RKO (cell line): Measurements from ENCODE around the gene LPP.

Experiments used
- DNase-seq: peaks from one replicate; pipeline ENCODE4 v3.0.0-alpha.2; 2016; ENCODE audit warnings: low spot score

The LPP gene

GRCh38 chr3:188198001-188198400 is 44.0 kb downstream of the LPP start:
- DNase-seq = no peak

- DNase-seq = peak; percentile 26
Measured at GRCh38 chr3:188198760-188199327, 44.9 kb downstream of the LPP start.

- DNase-seq = no peak
Measured at GRCh38 chr3:188199386-188199785, 45.4 kb downstream of the LPP start.

GRCh38 chr3:188200481-188200880 is 46.5 kb downstream of the LPP start:
- DNase-seq = no peak

GRCh38 chr3:188202358-188203138 is 48.6 kb downstream of the LPP start:
- DNase-seq = no peak

GRCh38 chr3:188204526-188204925 is 50.6 kb downstream of the LPP start:
- no peak for DNase-seq

GRCh38 chr3:188205992-188206416 is 52.0 kb downstream of the LPP start:
- peak; percentile 23 for DNase-seq

GRCh38 chr3:188206787-188207186 is 52.8 kb downstream of the LPP start:
- DNase-seq = no peak

- DNase-seq = no peak
Measured at GRCh38 chr3:188207941-188208515, 54.1 kb downstream of the LPP start.

- DNase-seq = no peak
Measured at GRCh38 chr3:188208516-188208981, 54.6 kb downstream of the LPP start.

- DNase-seq = no peak
Measured at GRCh38 chr3:188209034-188209433, 55.1 kb downstream of the LPP start.

GRCh38 chr3:188209740-188210139 is 55.8 kb downstream of the LPP start:
- DNase-seq = no peak

- no peak for DNase-seq
Measured at GRCh38 chr3:188211476-188211875, 57.5 kb downstream of the LPP start.

GRCh38 chr3:188212308-188212969 is 58.5 kb downstream of the LPP start:
- no peak for DNase-seq

- DNase-seq = no peak
Measured at GRCh38 chr3:188214442-188214841, 60.5 kb downstream of the LPP start.

GRCh38 chr3:188215129-188215528 is 61.2 kb downstream of the LPP start:
- no peak for DNase-seq

GRCh38 chr3:188217011-188217463 is 63.1 kb downstream of the LPP start:
- no peak for DNase-seq

- no peak for DNase-seq
Measured at GRCh38 chr3:188217726-188218125, 63.8 kb downstream of the LPP start.

- no peak for DNase-seq
Measured at GRCh38 chr3:188218603-188219002, 64.6 kb downstream of the LPP start.

- DNase-seq = no peak
Measured at GRCh38 chr3:188219147-188219546, 65.2 kb downstream of the LPP start.

GRCh38 chr3:188220097-188220788 is 66.3 kb downstream of the LPP start:
- DNase-seq = no peak
